Measurements from ENCODE around the gene DCAF4.
"Not testable (repeated sequence)": the region's sequence is repeated elsewhere in the genome, so short reads cannot be mapped to it uniquely, and the experiment has no call there.

DNA sequence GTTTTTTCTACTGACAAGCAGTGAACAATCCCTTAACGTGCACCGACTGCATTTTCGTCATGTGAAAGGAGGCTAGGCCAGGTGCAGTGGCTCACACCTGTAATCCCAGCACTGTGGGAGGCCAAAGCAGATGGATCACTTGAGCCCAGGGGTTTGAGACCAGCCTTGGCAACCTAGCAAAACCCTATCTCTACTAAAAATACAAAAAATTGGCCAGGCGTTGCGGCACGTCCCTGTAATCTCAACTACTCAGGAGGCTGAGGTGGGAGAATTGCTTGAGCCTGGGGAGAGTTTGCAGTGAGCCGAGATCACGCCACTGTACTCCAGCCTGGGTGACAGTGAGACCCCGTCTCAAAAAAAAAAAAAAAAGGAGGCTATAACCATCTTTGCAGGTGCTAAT is 78.4 kb downstream of the DCAF4 start:
- TF ChIP-seq POLR2A, CTCF (IDR thresholded peaks at IDR 0.05): not testable (repeated sequence)
